Activated naive CD8-positive, alpha-beta T cell treated with anti-CD3 and anti-CD28 coated beads, Interleukin-2, amount 10 ng/mL, durations not matched to agents 7 days and 5 days (primary cell): Measurements from ENCODE around the gene BHLHE23. TPM values are rescaled to one million over a fixed set of nuclear protein-coding genes. Genes with fewer than 3 reads are reported as not detected.

Experiments used
- ATAC-seq: fragments of 150-1000 bp; cut with Tn5 transposase; one replicate; pipeline ENCODE4 v1.10.0; 2021; ENCODE audit warnings: low read depth, moderate library complexity
- POLR2A ChIA-PET: fragments of 350-600 bp; sonication (Branson Sonifier 250); formaldehyde crosslinking; loops from one replicate; lab custom pipeline; 2021; ENCODE audit warnings: antibody characterized with exemption; lab: Charles Lee
- DNase-seq: peaks from one replicate; pipeline ENCODE4 v3.0.0; 2021
- H3K27ac Mint-ChIP-seq: one replicate; pipeline ENCODE4 v1.8.0; 2022; ENCODE audit warnings: mild to moderate bottlenecking, mixed read lengths
- H3K27me3 Mint-ChIP-seq: one replicate; pipeline ENCODE4 v1.8.0; 2022; ENCODE audit warnings: mild to moderate bottlenecking, moderate library complexity, mixed read lengths
- H3K36me3 Mint-ChIP-seq: one replicate; pipeline ENCODE4 v1.8.0; 2021; ENCODE audit warnings: mild to moderate bottlenecking, mixed read lengths
- H3K4me1 Mint-ChIP-seq: one replicate; pipeline ENCODE4 v1.8.0; 2021; ENCODE audit warnings: mixed read lengths
- H3K4me3 Mint-ChIP-seq: one replicate; pipeline ENCODE4 v1.8.0; 2022; ENCODE audit warnings: mild to moderate bottlenecking, moderate library complexity, mixed read lengths
- H3K9me3 Mint-ChIP-seq: one replicate; pipeline ENCODE4 v1.8.0; 2021; ENCODE audit warnings: mixed read lengths
- total RNA-seq, 2 experiments: library from RNA; stranded (reverse); gene quantifications; one replicate each; pipeline ENCODE4 v1.2.3, GENCODE V29; 2021

The BHLHE23 gene
- total RNA-seq, 2 experiments from 2014 or later = not detected

DNA sequence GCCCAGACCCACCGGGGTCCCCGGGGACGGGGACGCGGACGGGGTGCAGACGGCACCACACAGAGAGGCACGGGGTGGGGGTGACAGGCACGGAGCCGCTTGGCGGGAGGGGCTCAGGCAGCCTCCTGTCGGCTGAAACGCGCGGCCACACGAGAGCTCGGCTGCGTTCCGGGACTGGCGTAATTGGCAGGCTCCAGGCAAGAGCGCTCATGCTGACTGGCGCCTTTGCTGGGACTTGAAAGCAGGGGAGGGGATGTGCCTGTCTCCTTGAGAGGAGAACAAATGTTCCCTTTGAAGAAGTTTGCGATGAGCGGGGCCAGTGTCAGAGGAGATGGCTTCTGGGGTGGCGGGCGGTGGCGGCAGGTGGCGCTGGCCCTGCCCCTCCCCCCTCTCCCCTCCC, 25.8 kb downstream of the BHLHE23 start:
- H3K27me3 Mint-ChIP-seq = peaks cover 52% of the 10 kb centered on the region
- DNase-seq (peak; percentile 52), ATAC-seq (peak; percentile 41)
- no peaks in the 10 kb centered on the region for H3K9me3 Mint-ChIP-seq
- H3K27ac Mint-ChIP-seq = peak overlapping the region; percentile 38
- peaks cover 28% of the 10 kb centered on the region for H3K4me1 Mint-ChIP-seq
- no peaks in the 10 kb centered on the region for H3K36me3 Mint-ChIP-seq
- H3K4me3 Mint-ChIP-seq = no peak overlapping the region
- POLR2A ChIA-PET = interaction anchor here (0.6 to 1.8 kb wide), 2 partner anchors 10 to 27 kb away, joined by 3 to 5 read pairs; no protein-coding TSS in a partner anchor

DNA sequence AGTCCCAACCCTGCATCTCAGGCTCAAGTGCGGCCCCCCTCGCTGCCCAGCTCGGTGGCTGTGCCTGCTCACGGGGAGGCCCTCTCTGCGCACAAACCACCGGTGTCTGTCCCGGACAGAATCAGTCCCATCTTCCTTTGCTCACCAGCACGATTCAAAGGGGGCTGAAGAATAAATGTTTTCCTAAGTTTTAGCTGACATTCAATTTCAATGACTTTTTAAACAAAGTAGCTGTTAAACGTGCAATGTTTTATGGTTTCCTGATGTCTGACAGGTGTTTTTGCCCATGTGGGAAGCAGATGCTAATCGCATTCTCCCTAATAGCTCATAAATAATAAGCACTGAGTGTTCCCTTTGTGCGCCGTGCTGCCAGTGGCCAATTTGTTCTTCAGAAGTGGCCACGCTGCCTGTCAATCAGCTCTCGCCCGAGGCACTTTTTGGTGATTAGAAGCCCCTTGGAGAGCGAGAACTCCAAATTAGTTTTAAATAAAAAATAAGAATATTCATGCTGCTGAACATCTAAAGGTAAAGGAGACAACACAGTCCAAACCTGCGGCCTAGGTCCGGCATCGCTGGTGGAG, 26.3 kb downstream of the BHLHE23 start:
- POLR2A ChIA-PET = interaction anchor here (0.6 to 1.8 kb wide), 2 partner anchors 10 to 27 kb away, joined by 3 to 5 read pairs; no protein-coding TSS in a partner anchor
- Mint-ChIP-seq H3K4me3 (no peak overlapping the region), H3K36me3 (no peaks in the 10 kb centered on the region), H3K9me3 (no peaks in the 10 kb centered on the region), H3K27me3 (peaks cover 52% of the 10 kb centered on the region), H3K27ac (no peak overlapping the region), H3K4me1 (peaks cover 28% of the 10 kb centered on the region)
- no peak for ATAC-seq
- DNase-seq = no peak

DNA sequence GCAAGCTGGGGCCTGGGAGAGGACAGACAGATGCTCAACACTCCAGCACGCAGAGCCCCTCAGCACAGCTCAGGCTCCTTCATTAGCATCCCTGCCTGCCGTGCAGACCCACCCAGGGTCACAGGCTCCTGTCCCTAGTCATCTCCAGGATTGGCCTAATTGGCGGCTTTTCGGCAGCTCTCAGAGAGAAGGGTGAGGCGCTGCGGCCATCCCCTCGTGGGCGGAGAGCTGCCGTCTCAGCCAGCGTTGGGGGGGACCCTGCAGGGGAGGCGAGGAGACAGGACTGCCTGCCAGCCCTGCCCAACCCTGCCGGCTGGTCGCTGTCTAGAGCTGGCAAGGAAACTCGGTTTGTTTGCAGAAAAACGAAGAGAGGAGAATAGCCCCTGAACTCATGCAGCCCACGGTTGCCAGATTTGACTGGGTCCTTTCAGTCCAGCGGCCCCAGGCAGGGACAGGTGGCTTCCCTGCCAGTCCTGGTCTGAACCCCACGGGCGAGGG, 26.8 kb downstream of the BHLHE23 start:
- Mint-ChIP-seq H3K4me1 (peaks cover 28% of the 10 kb centered on the region), H3K4me3 (no peak overlapping the region), H3K27ac (no peak overlapping the region), H3K27me3 (peaks cover 53% of the 10 kb centered on the region), H3K9me3 (no peaks in the 10 kb centered on the region), H3K36me3 (no peaks in the 10 kb centered on the region)
- DNase-seq (no peak), ATAC-seq (no peak)
- POLR2A ChIA-PET = interaction anchor here (1.8 kb wide), 1 partner anchor 9 kb away, joined by 5 read pairs; no protein-coding TSS in a partner anchor

DNA sequence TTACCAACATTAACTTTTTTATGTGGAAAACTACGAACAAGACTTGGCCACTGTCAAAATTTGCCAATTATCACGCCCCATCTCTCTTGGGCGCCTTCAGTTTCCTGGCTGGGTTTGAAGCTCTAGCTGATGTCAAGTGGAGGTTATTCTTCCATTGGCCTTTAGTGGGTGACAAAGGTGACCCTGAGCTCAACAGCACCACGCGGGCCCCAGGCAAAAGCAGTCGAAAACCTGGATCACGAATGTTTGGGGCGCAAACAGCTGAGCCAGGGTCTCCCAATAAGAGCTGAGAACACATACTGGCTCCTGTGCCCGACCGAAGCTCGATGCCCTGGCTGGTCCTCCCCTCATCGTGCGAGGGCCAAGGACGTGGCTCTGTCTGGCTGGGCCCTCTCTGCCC, 27.5 kb downstream of the BHLHE23 start:
- no peak overlapping the region for H3K4me3 Mint-ChIP-seq
- no peak for ATAC-seq

DNA sequence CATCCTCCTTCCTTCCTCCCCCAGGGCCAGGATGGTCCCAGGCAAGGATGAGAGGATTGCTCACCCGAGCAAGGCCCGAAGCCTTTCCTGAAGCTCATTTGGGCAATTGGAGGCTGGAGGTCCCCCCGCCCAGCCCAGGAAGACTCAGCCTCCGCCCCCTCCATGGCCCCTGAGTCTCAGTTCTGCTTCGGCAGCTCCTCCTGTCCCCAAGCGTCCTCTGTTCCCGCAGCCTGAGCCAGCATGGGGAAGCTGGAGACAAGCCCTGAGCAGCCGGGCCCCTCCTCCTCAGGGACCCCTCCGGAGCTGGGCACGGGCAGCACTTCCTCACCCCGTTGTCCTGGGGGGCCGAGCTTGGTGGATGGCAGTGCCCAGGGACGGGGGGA, 28.2 kb downstream of the BHLHE23 start:
- no peaks in the 10 kb centered on the region for H3K36me3 Mint-ChIP-seq
- no peaks in the 10 kb centered on the region for H3K9me3 Mint-ChIP-seq
- ATAC-seq (no peak), DNase-seq (no peak)
- H3K27me3 Mint-ChIP-seq = peaks cover 57% of the 10 kb centered on the region
- no peak overlapping the region for H3K27ac Mint-ChIP-seq
- H3K4me3 Mint-ChIP-seq = no peak overlapping the region
- peaks cover 28% of the 10 kb centered on the region for H3K4me1 Mint-ChIP-seq
- POLR2A ChIA-PET = interaction anchor here (0.8 kb wide), 1 partner anchor 102 kb away, joined by 3 read pairs; no protein-coding TSS in a partner anchor

More for the DNA sequence above, 27.5 kb downstream of the BHLHE23 start:
- Mint-ChIP-seq H3K9me3 (no peaks in the 10 kb centered on the region), H3K27ac (no peak overlapping the region), H3K4me1 (peaks cover 28% of the 10 kb centered on the region), H3K27me3 (peaks cover 53% of the 10 kb centered on the region), H3K36me3 (no peaks in the 10 kb centered on the region)
- no peak for DNase-seq
- POLR2A ChIA-PET = interaction anchor here (0.8 to 1.8 kb wide), 2 partner anchors 9 to 102 kb away, joined by 3 to 5 read pairs; no protein-coding TSS in a partner anchor

DNA sequence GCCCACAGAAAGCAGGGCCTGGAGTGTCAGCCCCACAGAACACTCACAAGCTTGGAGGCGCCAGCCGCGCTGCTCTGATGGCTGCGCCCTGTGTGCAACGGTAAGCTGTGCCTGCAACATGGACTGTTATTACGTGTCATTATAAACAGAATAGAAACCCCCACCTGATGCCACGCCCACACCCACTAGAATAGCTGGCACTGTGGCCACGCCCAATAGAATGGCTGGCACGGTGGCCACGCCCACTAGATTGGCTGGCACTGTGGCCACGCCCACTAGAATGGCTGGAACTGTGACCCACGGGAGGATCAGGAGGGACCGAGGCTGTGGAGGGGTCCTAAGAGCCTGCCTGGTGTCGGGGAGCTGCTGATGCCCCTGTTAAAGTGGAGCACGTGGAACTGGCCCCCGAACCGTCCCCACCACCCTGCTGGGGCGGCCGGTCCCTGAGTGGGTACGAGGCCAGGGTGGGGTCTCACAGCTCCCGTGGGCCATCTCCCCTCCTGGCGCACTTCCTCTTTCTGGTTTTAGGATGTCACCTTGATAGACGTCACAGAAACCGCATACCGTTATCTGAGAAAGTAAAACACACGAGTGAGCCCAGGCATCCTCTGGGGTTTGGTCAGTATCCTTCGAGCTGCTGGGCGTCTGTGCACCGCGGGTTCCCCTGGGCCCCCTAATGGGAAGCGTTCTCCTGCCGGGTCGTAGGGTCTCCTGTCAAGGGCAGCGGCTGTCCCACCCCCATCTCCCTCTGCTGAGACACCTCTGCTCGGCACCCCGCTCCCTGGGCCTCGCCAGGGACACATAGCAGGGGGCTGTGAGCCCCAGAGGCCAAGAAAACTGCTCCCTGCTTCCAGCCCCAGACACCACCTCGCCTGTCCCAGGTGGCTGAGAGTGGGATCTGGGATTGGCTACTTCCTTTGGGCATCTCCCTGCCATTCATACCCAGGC, 28.9 kb downstream of the BHLHE23 start:
- peak overlapping the region; percentile 19 for H3K4me3 Mint-ChIP-seq
- H3K36me3 Mint-ChIP-seq = no peaks in the 10 kb centered on the region
- H3K9me3 Mint-ChIP-seq = no peaks in the 10 kb centered on the region
- peak overlapping the region; percentile 21 for H3K27ac Mint-ChIP-seq
- H3K4me1 Mint-ChIP-seq = peaks cover 28% of the 10 kb centered on the region
- ATAC-seq = peak; percentile 54
- DNase-seq = peak; percentile 53
- POLR2A ChIA-PET = interaction anchor here (0.6 to 1.5 kb wide), 3 partner anchors 24 to 60 kb away, joined by 3 to 5 read pairs (median 4); no protein-coding TSS in a partner anchor
- H3K27me3 Mint-ChIP-seq = peaks cover 61% of the 10 kb centered on the region

DNA sequence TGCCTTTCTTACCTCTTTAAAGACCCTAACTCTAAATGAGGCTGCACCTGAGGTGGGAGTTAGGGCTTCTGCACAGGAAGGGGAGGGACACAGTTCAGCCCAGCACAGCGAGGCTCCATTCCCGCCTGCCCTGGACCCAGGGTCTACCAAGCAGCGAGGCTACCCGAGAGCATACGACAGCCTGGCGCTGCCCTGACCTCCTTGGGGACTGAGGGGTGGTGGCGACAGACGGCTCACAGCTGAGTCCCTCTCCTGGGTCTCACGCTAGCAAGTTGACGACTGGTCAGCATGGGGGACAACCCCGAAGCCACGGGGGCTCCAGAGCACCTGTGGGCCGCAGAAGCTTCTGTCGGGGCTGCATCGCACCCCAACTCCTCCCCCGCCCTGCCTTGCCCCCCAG, 29.9 kb downstream of the BHLHE23 start:
- no peak for ATAC-seq
- Mint-ChIP-seq H3K9me3 (no peaks in the 10 kb centered on the region), H3K4me1 (peaks cover 29% of the 10 kb centered on the region), H3K36me3 (no peaks in the 10 kb centered on the region), H3K4me3 (no peak overlapping the region), H3K27me3 (peaks cover 69% of the 10 kb centered on the region), H3K27ac (no peak overlapping the region)
- POLR2A ChIA-PET = interaction anchor here (0.6 to 1.5 kb wide), 3 partner anchors 23 to 70 kb away, joined by 3 to 5 read pairs (median 4); no protein-coding TSS in a partner anchor
- no peak for DNase-seq

DNA sequence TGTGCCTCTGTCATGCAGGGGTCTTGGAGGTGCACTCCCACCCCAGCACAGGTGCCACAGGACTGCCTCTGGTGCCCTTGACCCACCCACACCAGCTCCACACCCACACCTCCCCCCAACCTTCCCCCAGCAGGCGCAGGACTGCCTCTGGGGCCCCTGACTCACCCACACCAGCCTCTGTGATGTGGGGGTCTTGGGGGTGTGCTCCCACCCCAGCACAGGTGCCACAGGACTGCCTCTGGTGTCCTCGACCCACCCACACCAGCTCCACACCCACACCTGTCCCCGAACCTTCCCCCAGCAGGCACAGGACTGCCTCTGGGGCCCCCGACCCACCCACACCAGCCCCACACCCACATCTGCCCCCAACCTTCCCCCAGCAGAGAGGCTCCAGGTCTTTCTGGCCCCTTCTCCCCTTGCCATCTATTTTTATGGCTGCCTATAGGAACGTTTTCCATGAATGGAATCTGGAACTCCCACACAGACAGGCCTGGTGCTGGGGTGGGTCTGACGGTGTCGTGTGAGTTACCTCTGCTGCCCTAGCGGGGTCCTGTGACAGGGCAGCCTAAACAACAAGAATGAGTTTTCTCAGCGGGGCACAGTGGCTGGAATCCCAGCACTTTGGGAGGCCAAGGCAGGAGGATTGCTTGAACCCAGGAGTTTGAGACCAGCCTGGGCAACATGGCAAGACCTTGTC, 30.8 kb downstream of the BHLHE23 start:
- POLR2A ChIA-PET = no interaction called here
- Mint-ChIP-seq H3K27me3 (peaks cover 67% of the 10 kb centered on the region), H3K4me3 (no peak overlapping the region), H3K36me3 (no peaks in the 10 kb centered on the region), H3K27ac (no peak overlapping the region), H3K9me3 (no peaks in the 10 kb centered on the region), H3K4me1 (peaks cover 27% of the 10 kb centered on the region)
- no peak for DNase-seq
- ATAC-seq = no peak

DNA sequence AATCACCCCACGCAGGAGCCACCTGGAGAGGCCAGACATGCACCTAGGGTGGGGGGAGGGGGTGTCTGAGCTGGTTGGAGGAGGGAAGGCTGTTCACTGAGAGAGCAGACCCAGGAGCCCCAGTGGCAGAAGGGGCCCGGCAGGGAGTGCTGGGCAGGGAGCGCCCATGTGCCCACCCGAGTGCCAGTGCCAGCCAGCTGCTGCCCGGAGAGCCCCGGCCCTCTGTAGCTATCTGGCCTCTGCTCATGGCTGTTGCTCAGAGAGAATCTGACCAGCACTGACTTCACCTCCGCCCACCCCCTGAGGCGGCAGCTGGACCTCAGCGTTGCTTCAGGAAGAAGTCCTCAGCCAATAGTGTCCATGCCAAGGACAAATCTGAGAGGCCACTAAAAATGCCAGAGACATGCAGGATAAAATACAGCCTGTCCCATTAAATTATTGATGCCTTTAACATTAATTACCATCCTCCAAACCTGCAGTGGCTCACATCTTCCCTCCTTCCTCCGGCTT, 31.5 kb downstream of the BHLHE23 start:
- ATAC-seq (no peak), DNase-seq (no peak)
- H3K27ac Mint-ChIP-seq = no peak overlapping the region
- H3K4me3 Mint-ChIP-seq = no peak overlapping the region
- no peaks in the 10 kb centered on the region for H3K36me3 Mint-ChIP-seq
- H3K27me3 Mint-ChIP-seq = peaks cover 62% of the 10 kb centered on the region
- peaks cover 24% of the 10 kb centered on the region for H3K4me1 Mint-ChIP-seq
- POLR2A ChIA-PET = no interaction called here
- H3K9me3 Mint-ChIP-seq = no peaks in the 10 kb centered on the region

DNA sequence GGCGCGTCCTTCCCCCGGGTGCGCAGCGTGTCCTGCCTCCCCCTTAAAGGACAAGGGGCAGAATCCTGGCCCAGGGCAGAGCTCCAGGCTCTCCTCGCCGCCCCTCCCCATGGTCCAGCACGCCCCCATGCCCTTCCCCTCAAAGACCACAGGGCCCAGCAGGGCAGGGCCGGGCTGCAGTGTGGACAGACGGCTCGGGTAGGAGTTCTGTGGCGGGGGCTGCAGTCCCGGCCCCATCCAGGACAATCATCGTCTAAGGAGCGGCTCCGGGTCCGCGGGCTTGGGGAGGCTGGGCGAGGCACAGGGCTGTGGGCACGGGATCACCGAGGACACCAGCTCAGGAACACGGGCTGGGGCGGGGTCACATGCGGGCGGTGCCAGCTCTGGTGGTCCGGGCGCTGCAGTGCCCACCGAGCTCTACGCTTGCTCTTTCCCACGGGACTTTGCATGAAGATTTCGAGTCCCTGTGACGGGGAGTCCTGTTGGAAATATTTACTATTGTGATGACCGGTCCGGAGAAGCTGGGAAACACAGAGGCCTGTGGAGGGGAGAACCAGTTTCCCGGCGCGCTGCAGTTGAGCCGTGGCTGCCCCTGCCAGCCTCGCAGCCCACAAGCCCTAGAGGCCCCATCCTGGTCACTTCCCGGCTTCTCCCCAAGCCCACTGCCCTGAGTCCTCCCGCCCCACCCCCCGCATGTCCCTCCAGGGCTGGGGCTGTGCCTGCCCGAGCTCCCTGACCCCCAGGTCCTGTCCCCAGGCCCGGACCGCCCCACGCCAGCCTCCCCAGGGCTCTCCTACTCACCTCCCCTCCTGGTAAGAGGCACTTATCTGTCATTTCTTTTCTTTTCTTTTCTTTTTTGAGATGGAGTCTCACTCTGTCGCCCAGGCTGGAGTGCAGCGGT, 33.7 kb downstream of the BHLHE23 start:
- POLR2A ChIA-PET = interaction anchor here (0.9 to 1.7 kb wide), 3 partner anchors 13 to 38 kb away, joined by 3 to 22 read pairs (median 3); no protein-coding TSS in a partner anchor

DNA sequence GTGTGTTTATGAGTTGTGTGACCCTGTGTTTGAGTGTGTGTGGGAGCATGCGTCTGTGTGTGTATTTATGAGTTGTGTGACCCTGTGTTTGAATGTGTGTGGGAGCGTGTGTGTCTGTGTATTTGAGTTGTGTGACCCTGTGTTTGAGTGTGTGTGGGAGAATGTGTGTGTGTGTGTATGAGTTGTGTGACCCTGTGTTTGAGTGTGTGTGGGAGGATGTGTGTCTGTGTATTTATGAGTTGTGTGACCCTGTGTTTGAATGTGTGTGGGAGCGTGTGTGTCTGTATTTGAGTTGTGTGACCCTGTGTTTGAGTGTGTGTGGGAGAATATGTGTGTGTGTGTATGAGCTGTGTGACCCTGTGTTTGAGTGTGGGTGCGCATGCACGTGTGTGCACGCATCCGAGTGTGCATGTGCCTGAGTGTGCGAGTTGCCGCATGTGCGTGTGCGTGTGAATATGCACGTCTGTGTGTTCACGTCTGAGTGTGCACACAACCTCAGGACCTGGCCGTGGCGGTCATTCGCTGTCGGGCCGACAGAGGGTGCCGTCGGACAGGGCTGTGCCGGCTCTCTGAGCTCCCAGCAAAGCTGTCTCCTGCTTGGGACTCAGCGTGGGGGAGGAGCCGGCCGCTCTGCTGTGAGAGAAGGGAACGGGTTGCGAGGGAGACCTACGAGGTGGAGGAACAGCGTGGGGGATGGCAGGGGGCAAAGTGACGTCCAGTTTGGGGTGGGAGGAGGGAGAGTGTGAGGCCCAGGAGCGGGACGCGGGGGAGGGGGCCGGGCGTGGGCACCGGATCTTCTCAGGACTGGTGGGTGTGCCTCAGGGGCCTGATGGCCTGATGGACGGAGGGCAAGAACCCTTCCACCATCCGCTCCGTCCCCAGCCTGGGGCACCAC, 34.6 kb downstream of the BHLHE23 start:
- Mint-ChIP-seq H3K27me3 (peaks cover 42% of the 10 kb centered on the region), H3K9me3 (no peaks in the 10 kb centered on the region), H3K4me1 (peaks cover 12% of the 10 kb centered on the region), H3K27ac (peak overlapping the region; percentile 26), H3K4me3 (peak overlapping the region; percentile 70), H3K36me3 (no peaks in the 10 kb centered on the region)
- DNase-seq (peak; percentile 89), ATAC-seq (peak; percentile 89)
- POLR2A ChIA-PET = interaction anchor here (0.9 to 1.7 kb wide), 3 partner anchors 12 to 39 kb away, joined by 3 to 22 read pairs (median 3); no protein-coding TSS in a partner anchor

More for the DNA sequence above, 33.7 kb downstream of the BHLHE23 start:
- H3K4me3 Mint-ChIP-seq = no peak overlapping the region
- DNase-seq (no peak), ATAC-seq (no peak)
- H3K27ac Mint-ChIP-seq = no peak overlapping the region
- H3K27me3 Mint-ChIP-seq = peaks cover 45% of the 10 kb centered on the region
- no peaks in the 10 kb centered on the region for H3K36me3 Mint-ChIP-seq
- no peaks in the 10 kb centered on the region for H3K9me3 Mint-ChIP-seq
- H3K4me1 Mint-ChIP-seq = peaks cover 18% of the 10 kb centered on the region
